Measurements from ENCODE around the gene STXBP6. TPM values are rescaled to one million over a fixed set of nuclear protein-coding genes. Genes with fewer than 3 reads are reported as not detected.

Gene STXBP6
- total and polyA plus RNA-seq, 10 of the 15 experiments (the other 5 are each of a cell fraction or from before 2014, with no cell fraction given), result 1.2 to 47.3 (median 1.9) TPM

GRCh38 chr14:24900269-24901100 lies 149.5 kb downstream of the STXBP6 start:
- SMC1A ChIA-PET (ENCODE audit: uncharacterized antibody, unreplicated experiment), result interaction anchor here (0.7 to 3.4 kb wide), 10 partner anchors 8 to 94 kb away, joined by 3 to 16 read pairs (median 4); no protein-coding TSS in a partner anchor
- Histone ChIP-seq H3K9ac (ENCODE audit: control insufficient read depth, insufficient read depth, low read length) (no peak overlapping the region), H3K79me2 (ENCODE audit: control insufficient read depth, insufficient read depth, low read length) (no peaks in the 10 kb centered on the region), H3K4me1 (ENCODE audit: control insufficient read depth, insufficient read depth, low read length) (no peaks in the 10 kb centered on the region), H4K20me1 (ENCODE audit: control insufficient read depth, insufficient read depth) (no peaks in the 10 kb centered on the region), H2AFZ (ENCODE audit: control insufficient read depth, low read depth, low read length) (no peak overlapping the region), H3K4me2 (ENCODE audit: control insufficient read depth, insufficient read depth) (no peak overlapping the region), H3K27ac (ENCODE audit: control insufficient read depth, insufficient read depth) (no peak overlapping the region), H3K9me3 (replicated peaks; ENCODE audit: control insufficient read depth, insufficient read depth, low read length) (no peaks in the 10 kb centered on the region), H3K4me3 (no peak overlapping the region), H3K36me3 (ENCODE audit: control insufficient read depth in 2 of 2, insufficient read depth in 2 of 2, low read length in 1 of 2) (no peaks in the 10 kb centered on the region), H3K27me3 (replicated peaks in 1 of 2; ENCODE audit: control insufficient read depth in 2 of 2, insufficient read depth in 2 of 2, low read length in 1 of 2) (no peaks in the 10 kb centered on the region)
- no peak for TF ChIP-seq SREBF1 (IDR thresholded peaks at IDR 0.05; ENCODE audit: low read length)
- no peak for TF ChIP-seq JUND (IDR thresholded peaks at IDR 0.05; ENCODE audit: low read depth, low read length)
- TF ChIP-seq SP1 (IDR thresholded peaks at IDR 0.05; ENCODE audit: low read depth, low read length), result no peak
- no peak for TF ChIP-seq SMC3 (IDR thresholded peaks at IDR 0.05; ENCODE audit: borderline replicate concordance, low read length)
- no peak for TF ChIP-seq ZNF592 (IDR thresholded peaks at IDR 0.05)
- no peak for TF ChIP-seq CREB1 (IDR thresholded peaks at IDR 0.05; ENCODE audit: low read depth)
- TF ChIP-seq FOXK2 (IDR thresholded peaks at IDR 0.05), result no peak
- TF ChIP-seq HCFC1 (IDR thresholded peaks at IDR 0.05; ENCODE audit: low read length), result no peak
- TF ChIP-seq CHD2 (IDR thresholded peaks at IDR 0.05; ENCODE audit: borderline replicate concordance, low read depth, low read length), result no peak
- TF ChIP-seq RBBP5 (conservative IDR thresholded peaks at IDR 0.05), result no peak
- TF ChIP-seq SIN3A (IDR thresholded peaks at IDR 0.05; ENCODE audit: low read depth, low read length), result no peak
- no peak for TF ChIP-seq CBFB (IDR thresholded peaks at IDR 0.05; ENCODE audit: low read depth)
- no peak for TF ChIP-seq NFIC (IDR thresholded peaks at IDR 0.05; ENCODE audit: low read depth, low read length)
- ATAC-seq, result no peak
- CTCF ChIA-PET, result interaction anchor here (0.7 to 1.5 kb wide), 5 partner anchors 10 to 130 kb away, joined by 3 to 5 read pairs (median 3); no protein-coding TSS in a partner anchor
- intact Hi-C loops (cut with micrococcal nuclease; ENCODE audit: unreplicated experiment), result no loop called here
- BruUV-seq (replicated peaks), result no TSS peak
- RAD21 ChIA-PET (ENCODE audit: unreplicated experiment), result interaction anchor here (0.8 to 1.3 kb wide), 5 partner anchors 8 to 95 kb away, joined by 3 to 4 read pairs (median 3); no protein-coding TSS in a partner anchor
- FAIRE-seq, result no peak
- WGBS (ENCODE audit: insufficient coverage, insufficient replicate concordance, low lambda C conversion rate, missing lambda C conversion rate), result 47% methylated on average over 6 of the region's 6 CpGs
- DNase-seq (ENCODE audit: low read depth, low spot score), result no peak
- in situ Hi-C loops (cut with MboI), result no loop called here
- POLR2A ChIA-PET, result interaction anchor here (0.6 kb wide), 1 partner anchor 107 kb away, joined by 5 read pairs; no protein-coding TSS in a partner anchor
